Limb (tissue), 2 donors: Measurements from ENCODE around the gene C1R.

Experiments used
- DNase-seq, 2 donors: peaks; one replicate each; pipeline ENCODE4 v3.0.0-alpha.2; 2016; ENCODE audit errors: extremely low spot score in 2 of 2

The C1R gene

DNA sequence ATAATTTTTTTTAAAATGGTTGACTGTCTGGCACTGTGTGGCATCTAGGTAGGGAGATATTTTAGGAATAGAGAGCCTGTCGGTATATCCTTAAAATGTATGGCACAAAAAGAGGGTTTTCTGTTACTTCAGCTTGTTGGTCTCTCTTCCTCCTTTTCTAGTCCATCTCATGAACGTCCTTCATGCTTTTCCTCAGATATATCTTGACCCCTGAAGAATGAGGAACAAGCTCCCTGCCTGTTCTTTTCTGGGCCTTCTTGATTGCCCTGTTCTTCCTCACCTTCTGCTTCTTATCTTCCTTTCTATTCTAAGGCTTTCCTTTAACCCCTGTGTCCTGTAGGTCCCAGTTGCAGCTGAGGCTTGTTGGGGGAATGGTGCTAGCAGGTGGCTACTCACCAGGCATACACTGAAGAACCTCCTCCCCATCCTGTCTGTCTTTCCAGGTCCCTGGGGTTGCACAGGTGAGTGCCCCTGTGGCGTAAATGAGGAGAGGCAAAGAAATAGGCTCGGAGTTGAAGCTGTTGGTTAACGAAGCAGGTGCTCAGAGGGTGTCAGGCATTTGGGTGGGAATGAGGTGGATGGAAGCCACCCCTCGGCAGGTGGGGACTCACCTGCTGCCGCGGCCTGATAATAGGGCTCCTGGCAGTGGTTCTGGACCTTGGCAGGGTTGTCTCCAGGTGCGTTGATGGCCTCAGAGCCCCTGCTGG, 7.2 kb upstream of the C1R start:
- no peak for DNase-seq

DNA sequence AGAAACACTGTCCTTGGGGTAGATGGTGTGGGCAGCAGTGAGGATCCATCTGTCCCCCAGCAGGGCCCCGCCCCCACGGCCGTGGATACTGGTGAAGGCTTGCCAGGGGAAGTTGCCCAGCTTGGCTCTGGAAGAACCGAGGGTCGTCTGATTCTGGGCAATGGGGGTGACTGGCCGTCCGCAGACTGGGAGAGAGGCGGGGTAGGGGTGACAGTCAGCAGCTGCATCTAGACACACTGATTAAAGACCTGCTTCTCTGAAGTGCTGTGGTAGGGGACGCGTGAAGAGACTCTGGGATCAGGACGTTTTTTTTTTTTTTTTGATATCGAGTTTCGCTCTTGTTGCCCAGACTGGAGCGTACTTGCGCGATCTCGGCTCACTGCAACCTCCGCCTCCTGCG, 4.7 kb upstream of the C1R start:
- DNase-seq, result no peak

DNA sequence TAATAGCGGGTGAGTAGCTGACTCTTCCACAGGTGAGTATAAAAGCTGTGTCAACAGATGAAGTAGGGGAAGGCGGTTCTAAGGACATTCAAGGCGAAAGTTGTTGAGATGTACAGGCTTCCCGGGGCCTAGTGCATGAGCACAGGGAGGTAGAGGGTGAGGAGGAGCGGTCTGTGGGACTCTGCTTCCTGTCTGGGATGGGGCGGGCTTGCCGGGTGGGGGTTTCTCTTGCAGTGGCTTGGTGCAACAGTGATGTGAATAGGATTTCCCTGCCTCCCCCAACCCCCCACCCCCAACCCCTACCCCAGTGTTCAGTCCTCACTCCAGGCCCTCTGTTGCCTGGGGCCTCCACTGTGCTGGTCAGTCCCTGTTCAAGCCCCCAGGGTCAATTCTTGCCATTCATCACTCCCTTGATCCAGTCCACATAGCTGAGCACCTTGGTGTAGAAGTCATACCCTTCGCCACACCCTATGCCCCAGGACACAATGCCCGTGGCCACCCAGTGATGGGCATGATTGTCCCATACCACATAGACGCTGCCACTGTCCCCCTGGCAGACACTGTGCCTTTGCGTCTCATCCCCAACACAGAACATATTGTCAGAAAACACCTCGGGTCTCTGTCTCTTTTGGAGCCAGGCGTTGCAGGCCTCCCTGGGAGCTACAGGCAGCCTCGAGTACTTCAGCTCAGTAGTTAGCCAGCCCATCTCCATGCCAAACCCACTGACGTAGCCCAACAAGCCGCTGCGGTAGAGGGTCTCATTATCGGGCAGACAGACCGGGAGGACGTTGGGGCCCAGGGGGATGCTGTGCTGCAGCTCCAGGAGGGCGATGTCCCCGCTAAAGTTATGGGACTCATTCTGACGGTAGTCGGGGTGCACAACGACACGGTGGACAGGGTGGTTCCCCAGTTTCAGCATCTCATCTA, 4.0 kb upstream of the C1R start:
- DNase-seq, result no peak

DNA sequence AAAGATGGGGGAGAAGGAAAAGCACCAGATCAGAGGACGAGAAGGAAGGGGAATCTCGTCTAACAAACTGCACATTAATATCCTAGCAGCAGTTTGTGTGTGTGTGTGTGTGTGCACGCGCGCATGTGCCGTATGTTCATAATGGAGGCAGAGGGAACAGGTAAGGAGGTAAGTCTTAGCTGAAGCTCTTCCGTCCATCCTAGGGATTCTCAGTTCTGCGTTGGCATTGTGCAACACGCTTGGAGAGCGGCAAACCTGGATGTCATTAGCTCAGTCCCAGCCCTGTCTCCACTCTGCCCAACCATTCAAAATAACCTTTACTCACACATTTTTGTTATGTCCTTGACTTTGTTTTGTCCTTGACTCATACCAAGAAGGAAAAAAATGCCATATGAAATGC, 1.6 kb upstream of the C1R start:
- DNase-seq, result no peak

DNA sequence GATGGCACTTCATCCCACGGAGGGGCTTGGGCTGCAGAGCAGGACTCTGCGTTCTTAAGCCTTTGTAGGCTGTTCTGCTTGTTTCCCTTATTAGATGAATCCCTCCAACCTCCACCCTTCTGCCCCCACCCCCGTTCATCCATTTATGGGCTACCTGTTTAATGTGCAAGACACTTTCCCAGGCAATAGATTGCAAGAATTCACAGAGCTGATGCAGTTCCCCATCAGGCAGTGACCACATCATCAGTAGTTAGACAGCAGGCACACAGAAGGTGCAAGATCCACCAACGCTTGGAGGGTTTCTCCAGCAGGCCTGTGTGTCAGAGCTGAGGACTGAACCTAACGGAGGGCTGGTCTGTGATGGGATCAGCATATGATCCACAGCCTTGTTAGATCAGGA, 1.2 kb upstream of the C1R start:
- no peak for DNase-seq

DNA sequence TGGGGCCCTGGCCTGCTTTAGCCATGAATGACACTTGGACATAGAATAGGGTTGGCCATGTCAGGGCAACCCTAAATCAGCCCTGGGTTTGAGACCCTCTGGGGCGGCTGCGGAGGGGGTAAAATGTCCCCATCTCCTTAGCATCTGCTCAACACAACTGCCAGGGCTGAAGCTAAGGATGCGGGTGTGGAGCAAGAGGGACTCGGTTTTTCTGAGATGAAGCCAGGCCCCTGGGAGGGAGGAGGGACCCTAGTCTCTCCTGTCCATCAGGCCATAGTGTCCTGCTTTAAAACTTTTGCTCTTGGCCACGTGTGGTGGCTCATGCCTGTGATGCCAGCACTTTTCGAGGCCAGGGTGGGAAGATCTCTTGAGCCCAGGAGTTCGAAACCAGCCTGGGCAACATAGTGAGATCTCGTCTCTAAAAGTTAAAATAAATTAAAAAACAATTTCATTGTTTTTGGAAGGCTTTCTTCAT, 778 bp upstream of the C1R start:
- no peak for DNase-seq

DNA sequence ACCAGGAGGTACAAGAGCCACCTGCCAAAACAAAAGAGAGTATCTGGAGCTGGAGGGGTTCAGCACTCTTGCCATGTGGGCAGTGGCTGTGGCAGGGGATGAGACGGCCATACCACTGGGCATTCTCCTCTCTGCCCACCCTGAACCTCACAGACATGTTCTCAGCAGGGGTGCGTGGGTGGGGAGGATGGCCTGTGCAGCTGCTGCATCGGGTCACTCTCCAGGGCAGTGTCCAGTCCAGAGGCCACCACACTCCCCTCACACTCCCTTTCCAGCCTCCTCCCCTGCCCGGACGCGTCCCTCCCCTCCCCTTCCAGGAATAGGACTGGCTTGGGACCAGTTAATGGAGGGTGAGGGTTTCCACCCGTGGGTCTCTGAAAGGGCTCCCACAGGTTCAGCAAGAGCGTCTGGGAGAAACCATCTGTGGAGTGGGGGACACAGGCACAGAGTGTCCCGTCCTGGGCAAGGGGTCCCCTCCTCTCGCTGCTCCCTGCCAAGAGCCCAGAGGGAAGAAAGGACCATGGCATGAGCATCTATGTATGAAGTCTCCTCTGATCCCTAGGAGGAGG, 501 bp downstream of the C1R start:
- peak in 1 of 2 donors; percentile 49 for DNase-seq

DNA sequence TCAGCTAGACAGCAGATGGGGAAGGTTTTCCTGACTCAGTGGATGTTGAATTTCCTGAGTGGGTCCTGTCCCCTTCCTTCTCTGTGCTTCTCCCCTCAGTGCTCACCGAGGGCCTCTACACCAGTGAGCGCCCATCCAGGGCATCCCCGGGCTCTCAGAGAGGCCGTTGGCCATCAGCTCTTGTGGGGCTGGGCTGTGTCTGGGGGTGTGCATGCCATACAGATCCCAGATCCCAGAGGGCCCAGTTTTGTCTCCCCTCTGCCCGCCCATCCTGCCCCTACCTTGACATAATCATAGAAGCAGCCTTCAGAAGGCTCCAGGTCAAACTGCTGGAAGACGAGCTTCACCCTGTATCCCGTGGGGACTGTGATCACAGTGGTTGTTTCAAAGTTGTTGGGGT, 1.1 kb downstream of the C1R start:
- DNase-seq, result no peak

DNA sequence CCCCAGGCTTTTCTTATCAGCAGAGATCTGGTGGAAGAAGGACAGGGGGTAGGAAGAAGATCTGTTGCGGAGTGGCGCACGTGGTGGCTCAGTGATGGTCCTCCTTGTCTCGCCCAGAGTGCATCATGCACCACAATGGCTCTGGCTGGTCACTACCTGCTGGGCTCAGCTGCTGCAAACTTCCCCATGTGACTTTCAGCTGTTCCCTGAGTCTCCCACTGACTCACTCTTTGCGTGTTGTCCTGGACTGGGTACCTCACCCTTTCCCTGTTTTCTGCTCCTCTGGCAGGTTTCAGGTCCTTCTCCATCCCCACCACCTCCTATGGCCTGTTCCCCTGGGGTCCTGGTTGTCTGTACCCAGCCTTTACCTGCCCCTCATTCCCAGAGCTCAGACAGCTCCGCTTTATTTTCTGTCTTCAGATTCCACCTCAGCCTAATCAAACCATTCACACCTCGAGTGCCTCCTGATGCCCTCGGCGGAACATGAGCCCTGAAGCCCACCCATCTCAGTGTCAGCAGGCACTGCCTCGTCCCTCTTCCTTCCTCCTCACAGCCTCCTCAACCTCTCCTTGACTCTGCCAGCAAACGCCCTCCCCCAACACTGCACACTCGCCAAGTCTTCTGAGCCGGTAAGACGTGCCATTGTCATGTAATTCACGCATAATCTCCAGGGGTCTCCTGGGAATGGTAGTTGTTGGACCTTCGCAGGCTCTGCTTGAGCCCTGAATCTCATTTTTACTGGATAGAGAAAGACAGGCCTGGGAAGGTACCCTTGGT, 1.8 kb downstream of the C1R start:
- no peak for DNase-seq

DNA sequence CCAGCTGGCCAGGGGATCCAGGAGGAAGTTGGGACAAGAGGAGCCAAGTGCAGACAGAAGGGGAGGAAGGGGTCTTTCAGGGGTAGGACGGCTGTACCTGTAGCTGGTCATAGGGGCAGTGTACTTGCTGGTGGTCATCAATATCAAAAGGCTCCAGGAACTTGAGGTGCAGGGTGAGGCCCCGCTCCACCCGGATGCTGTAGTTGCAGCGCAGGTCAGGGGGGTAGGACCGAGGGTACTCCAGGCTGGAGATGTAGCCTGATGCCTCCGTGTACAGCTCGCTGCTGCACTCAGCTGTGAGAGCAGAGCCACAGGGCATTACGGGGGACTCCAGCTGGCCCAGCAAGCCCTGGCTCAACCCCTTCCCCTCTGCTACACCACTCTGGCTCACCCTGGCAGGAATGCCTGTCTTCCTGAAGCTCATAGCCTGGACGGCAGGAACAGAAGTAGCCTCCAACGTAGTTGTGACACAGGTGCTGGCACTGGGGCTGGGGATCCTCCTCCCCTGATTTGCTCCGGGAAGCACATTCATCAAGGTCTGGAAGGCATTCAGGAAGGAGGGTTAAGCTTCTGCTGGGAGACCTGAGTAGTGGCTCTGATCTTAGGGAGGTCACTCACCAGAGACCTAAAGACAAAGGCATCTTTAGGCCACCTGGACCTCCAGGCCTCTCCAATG, 2.9 kb downstream of the C1R start:
- DNase-seq, result no peak

DNA sequence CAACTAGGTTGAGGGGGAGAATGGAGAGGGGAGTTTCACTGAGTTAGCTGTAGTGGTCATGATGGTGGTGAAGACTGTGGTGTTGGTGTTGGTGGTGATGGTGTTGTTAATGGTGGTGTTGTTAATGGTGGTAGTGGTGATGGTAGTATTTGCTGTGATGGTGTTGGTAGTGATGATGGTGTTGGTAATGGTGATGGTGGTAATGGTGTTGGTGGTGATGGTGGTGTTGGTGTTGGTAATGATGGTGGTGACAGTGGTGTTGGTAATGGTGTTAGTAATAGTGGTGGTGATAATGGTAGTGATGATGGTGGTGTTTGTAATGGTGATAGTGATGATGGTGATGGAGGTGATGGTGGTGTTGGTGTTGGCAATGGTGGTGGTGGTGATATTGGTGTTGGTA, 9.1 kb downstream of the C1R start:
- no peak for DNase-seq

DNA sequence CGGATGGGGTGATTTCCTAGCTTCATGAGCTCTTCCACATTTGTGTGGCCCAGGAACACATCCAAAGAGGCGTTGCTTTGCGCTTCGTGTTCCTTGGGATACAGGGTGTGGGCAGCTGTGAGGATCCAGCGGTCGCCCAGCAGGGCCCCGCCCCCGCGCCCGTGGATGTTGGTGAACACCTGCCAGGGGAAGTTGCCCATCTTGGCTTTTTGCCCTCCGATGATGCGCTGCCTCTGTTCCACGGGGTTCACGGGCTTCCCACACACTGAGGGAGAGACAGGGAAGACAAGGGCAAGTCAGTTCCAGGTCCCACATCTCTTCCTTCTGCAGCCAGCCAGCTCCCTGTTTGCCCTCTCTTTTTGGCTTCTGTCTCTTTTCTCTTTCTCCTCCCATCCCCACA, 11.2 kb downstream of the C1R start:
- no peak for DNase-seq

DNA sequence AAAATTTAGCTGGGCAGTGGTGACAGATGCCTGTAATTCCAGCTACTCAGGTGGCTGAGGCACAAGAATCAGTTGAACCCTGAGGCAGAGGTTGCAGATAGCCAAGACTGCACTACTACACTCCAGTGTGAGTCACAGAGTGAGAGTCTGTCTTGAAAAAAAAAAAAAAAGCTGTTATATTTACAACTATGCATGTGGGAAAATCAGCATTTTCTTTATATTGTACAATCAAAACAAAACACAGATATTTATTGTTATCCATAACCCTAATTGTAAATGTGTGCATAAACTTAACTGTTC, 12.5 kb downstream of the C1R start:
- DNase-seq, result no peak

DNA sequence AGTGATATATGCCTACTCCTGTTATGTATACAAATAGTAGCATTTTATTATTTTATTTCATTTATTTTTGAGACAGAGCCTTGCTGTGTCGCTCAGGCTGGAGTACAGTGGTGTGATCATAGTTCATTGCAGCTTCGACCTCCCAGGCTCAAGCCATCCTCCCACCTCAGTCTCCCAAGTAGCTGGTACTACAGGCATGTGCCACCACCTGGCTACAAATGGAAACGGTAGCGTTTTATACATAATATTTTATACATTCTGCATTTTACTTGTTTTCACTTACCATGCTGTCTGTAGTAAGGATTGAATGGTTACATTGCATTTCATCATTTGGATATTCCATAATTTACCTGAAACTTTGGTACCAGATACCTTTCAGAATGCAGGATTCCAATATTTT, 14.1 kb downstream of the C1R start:
- no peak for DNase-seq

DNA sequence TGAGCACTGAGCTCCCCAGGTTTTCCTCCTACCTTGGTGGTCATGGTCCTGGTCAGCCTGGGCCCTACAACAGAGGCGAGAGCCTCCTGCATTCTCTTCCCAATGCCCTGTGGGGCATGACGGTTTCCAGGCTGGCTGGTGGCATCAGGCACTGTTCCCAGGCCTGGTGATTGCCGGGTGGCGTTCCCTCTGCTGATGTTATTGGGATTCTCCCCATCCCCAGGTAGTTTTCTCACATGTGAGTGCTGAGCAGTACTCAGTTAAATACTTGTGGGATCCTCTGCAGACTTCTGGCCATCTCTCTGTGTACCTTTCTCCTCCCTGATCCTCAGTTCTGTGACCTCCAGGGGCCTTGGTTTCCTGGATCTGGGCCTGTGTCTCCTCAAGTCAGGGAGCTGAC, 15.8 kb downstream of the C1R start:
- DNase-seq, result no peak

DNA sequence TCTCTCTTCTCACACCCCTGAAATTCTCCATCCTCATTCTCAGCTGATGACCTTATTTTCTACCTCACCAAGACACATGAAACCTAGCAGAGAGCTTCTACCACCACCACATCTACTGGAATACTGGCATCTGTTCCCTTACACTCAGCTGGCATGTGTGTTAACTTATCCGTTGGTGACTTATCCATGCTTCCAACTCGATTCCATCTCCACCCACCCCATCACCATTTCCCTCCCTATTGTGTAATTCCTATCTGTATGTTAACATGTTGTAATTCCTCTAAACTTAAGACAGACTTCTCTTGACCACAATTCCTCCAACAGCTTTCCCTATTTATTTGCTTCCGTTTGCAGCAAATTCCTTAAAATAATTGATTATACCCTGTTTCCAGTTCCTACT, 16.3 kb downstream of the C1R start:
- DNase-seq, result no peak

DNA sequence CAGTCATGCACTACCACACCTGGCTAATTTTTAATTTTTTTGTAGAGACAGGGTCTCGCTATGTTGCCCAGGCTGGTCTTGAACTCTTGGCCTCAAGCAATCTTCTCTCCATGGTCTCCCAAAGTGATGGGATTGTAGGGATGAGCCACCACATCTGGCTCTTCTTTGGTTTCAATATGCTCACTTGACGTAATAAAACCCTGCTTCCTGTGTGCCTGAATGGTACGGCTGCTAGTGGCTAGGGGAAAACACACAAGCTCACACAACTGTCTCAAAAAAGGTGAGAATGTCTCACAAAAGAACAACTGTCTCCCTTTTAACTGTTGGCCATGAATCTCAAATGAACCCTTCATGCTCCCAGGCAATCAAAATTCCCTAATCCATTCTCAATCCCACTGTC, 16.7 kb downstream of the C1R start:
- DNase-seq, result no peak

DNA sequence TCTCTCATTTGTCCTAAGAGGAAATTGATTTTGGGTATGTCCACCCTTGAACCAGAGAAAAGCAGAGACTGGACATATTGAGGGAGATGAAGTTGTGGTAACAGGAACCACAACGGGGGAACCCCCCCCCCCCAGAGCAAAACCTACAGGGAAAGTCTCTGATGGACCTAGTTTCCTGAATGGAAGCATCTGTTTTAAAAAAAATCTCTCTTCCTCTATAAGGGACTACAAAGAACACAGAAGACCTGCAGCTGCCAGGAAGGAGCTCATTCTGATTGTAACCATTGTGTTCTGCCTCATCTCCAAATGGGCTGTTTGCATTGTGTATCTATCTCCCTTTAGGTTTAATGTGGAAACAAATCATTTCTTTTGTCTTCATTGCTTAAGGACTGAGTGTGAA, 18.3 kb downstream of the C1R start:
- no peak for DNase-seq

DNA sequence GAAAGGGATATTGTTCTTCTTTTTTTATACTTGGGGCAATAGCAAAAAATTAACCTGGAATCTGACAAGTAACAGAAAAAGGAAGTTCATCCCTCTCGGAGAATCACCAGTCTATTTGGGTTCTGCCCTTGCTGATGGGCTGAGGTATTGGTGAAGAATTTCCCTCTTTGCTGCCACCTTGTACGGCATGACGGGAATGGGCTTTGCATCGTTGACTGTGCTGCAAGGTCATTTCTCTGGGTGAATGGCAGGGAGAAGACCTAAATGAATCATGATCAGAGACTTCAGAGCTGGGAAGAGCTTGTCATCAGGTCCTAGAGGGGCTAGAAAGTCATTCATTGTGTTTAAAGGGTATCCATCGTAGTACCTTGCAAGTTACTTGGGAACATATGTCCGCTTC, 19.7 kb downstream of the C1R start:
- DNase-seq, result no peak

DNA sequence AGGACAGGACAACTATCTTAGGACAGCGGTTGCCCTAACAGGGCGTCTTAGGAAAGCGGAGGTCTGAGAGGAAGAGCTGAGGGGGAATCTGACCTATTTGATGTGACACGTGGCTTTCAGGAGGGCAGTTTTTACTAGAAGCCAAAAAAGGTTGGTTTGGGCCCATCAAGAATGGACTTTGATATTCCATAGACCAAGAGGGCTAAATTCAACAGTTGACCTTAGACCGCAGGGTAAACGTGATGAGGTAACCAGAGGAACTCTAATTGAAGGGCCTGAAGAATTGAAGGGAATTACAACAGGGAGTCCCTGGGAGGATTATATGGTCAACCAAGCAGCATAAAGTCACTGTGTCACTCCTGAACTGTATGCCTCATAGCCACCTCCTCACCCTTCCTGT, 20.2 kb downstream of the C1R start:
- no peak for DNase-seq

DNA sequence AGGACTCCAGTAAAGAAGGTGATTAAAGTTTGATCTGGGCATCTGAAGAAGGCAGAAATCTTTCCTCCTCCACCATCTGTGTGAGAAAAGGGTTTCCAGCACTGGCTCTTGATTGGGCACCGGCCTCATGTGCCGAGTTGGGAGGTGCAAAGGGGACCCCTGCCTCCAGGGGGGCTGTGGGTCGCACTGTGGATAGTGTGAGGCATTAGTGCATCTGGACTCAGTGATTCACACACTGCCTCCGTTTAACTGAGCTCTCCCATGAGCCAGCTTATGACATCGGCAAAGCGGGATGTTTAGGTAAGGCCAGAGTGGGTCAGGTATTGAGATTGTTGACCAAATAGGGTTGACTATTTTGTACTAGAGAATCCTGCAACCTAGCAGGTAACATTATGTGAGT, 22.9 kb downstream of the C1R start:
- no peak for DNase-seq

DNA sequence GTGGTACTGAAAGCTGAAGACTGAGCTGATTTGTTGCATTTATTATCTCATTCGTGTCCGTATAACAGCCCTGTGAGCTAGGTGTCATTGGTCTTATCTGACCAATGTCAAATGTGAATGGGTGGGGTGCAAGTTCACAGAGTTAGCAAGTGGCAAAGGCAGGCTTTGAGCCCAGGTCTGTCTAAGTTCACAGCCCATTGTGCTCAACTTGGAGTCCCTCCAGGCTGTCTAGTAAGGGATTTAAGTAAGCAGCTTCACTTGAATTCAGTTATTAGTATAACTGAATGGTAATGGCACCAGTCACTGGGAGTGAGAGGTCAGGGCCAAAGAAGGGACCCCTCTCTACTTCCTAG, 23.3 kb downstream of the C1R start:
- no peak for DNase-seq
